CD4-positive, alpha-beta T cell treated with Interleukin-10 for 1 hour (primary cell): ENCODE results near the gene ARL4D.
A peak's percentile ranks its signal among the peaks of the same experiment; 100 is the strongest.
"Not testable (repeated sequence)": the region's sequence is repeated elsewhere in the genome, so short reads cannot be mapped to it uniquely, and the experiment has no call there.

Source experiments
- DNase-seq: peaks from one replicate; pipeline ENCODE4 v3.0.0-alpha.2; 2020

The ARL4D gene

GRCh38 chr17:43371227-43371821 lies 27.5 kb upstream of the ARL4D start:
- DNase-seq: no peak

GRCh38 chr17:43372273-43372911 lies 26.4 kb upstream of the ARL4D start:
- no peak for DNase-seq

GRCh38 chr17:43373356-43373755 lies 25.4 kb upstream of the ARL4D start:
- DNase-seq: no peak

GRCh38 chr17:43375915-43376314 lies 22.9 kb upstream of the ARL4D start:
- peak; percentile 17 for DNase-seq

- DNase-seq: no peak
Measured at GRCh38 chr17:43377056-43377810, 21.6 kb upstream of the ARL4D start.

GRCh38 chr17:43378766-43379165 lies 20.0 kb upstream of the ARL4D start:
- DNase-seq: no peak

- no peak for DNase-seq
Measured at GRCh38 chr17:43380307-43380706, 18.5 kb upstream of the ARL4D start.

- DNase-seq: no peak
Measured at GRCh38 chr17:43381204-43381603, 17.6 kb upstream of the ARL4D start.

GRCh38 chr17:43381621-43382020 lies 17.2 kb upstream of the ARL4D start:
- DNase-seq: no peak

- no peak for DNase-seq
Measured at GRCh38 chr17:43382776-43383175, 16.0 kb upstream of the ARL4D start.

GRCh38 chr17:43383372-43383771 lies 15.4 kb upstream of the ARL4D start:
- no peak for DNase-seq

- no peak for DNase-seq
Measured at GRCh38 chr17:43383826-43384475, 14.8 kb upstream of the ARL4D start.

GRCh38 chr17:43384476-43384862 lies 14.3 kb upstream of the ARL4D start:
- DNase-seq: no peak

GRCh38 chr17:43385046-43385831 lies 13.6 kb upstream of the ARL4D start:
- no peak for DNase-seq

- peak; percentile 93 for DNase-seq
Measured at GRCh38 chr17:43388359-43389045, 10.3 kb upstream of the ARL4D start.

GRCh38 chr17:43389046-43389947 lies 9.5 kb upstream of the ARL4D start:
- DNase-seq: peak; percentile 87

GRCh38 chr17:43392397-43392796 lies 6.4 kb upstream of the ARL4D start:
- no peak for DNase-seq

- peak; percentile 92 for DNase-seq
Measured at GRCh38 chr17:43393944-43394482, 4.8 kb upstream of the ARL4D start.

- not testable (repeated sequence) for DNase-seq
Measured at GRCh38 chr17:43394696-43395095, 4.1 kb upstream of the ARL4D start.

- DNase-seq: no peak
Measured at GRCh38 chr17:43395165-43395564, 3.6 kb upstream of the ARL4D start.
